Measurements from ENCODE around the gene CFL2.
A peak's percentile ranks its signal among the peaks of the same experiment; 100 is the strongest.
"Not testable (repeated sequence)": the region's sequence is repeated elsewhere in the genome, so short reads cannot be mapped to it uniquely, and the experiment has no call there.

The CFL2 gene

GRCh38 chr14:34711169-34711568 is 3.2 kb downstream of the CFL2 start:
- no peak for DNase-seq

- DNase-seq = no peak
These were observed 3.6 kb downstream of the CFL2 start for GRCh38 chr14:34710744-34711143.

- DNase-seq = no peak
These were observed 4.4 kb downstream of the CFL2 start for GRCh38 chr14:34710006-34710405.

GRCh38 chr14:34707722-34708121 is 6.7 kb downstream of the CFL2 start:
- DNase-seq = no peak

GRCh38 chr14:34701808-34702207 is 12.6 kb downstream of the CFL2 start:
- no peak for DNase-seq

- no peak for DNase-seq
These were observed 13.7 kb downstream of the CFL2 start for GRCh38 chr14:34700622-34701130.

GRCh38 chr14:34699873-34700621 is 14.3 kb downstream of the CFL2 start:
- peak; percentile 87 for DNase-seq

GRCh38 chr14:34694216-34694615 is 20.2 kb downstream of the CFL2 start:
- not testable (repeated sequence) for DNase-seq

GRCh38 chr14:34693228-34693939 is 21.0 kb downstream of the CFL2 start:
- DNase-seq = no peak

GRCh38 chr14:34692898-34693227 is 21.5 kb downstream of the CFL2 start:
- no peak for DNase-seq

GRCh38 chr14:34692348-34692747 is 22.0 kb downstream of the CFL2 start:
- no peak for DNase-seq

- no peak for DNase-seq
These were observed 23.2 kb downstream of the CFL2 start for GRCh38 chr14:34691206-34691605.

- DNase-seq = no peak
These were observed 25.8 kb downstream of the CFL2 start for GRCh38 chr14:34688470-34689206.

GRCh38 chr14:34685819-34686428 is 28.5 kb downstream of the CFL2 start:
- no peak for DNase-seq

- peak; percentile 33 for DNase-seq
These were observed 29.8 kb downstream of the CFL2 start for GRCh38 chr14:34684578-34684977.

- DNase-seq = no peak
These were observed 31.5 kb downstream of the CFL2 start for GRCh38 chr14:34682787-34683321.

GRCh38 chr14:34680806-34681479 is 33.5 kb downstream of the CFL2 start:
- no peak for DNase-seq

GRCh38 chr14:34678735-34679134 is 35.7 kb downstream of the CFL2 start:
- DNase-seq = no peak

- DNase-seq = no peak
These were observed 36.1 kb downstream of the CFL2 start for GRCh38 chr14:34678306-34678705.

- DNase-seq = no peak
These were observed 37.7 kb downstream of the CFL2 start for GRCh38 chr14:34676516-34677211.

GRCh38 chr14:34673702-34674101 is 40.7 kb downstream of the CFL2 start:
- DNase-seq = no peak

- DNase-seq = no peak
These were observed 42.7 kb downstream of the CFL2 start for GRCh38 chr14:34671716-34672115.

Data from NCI-H226 (cell line).